Measurements from ENCODE around the gene GRM3.
"Not testable (repeated sequence)": the region's sequence is repeated elsewhere in the genome, so short reads cannot be mapped to it uniquely, and the experiment has no call there.

GRM3 gene

DNA sequence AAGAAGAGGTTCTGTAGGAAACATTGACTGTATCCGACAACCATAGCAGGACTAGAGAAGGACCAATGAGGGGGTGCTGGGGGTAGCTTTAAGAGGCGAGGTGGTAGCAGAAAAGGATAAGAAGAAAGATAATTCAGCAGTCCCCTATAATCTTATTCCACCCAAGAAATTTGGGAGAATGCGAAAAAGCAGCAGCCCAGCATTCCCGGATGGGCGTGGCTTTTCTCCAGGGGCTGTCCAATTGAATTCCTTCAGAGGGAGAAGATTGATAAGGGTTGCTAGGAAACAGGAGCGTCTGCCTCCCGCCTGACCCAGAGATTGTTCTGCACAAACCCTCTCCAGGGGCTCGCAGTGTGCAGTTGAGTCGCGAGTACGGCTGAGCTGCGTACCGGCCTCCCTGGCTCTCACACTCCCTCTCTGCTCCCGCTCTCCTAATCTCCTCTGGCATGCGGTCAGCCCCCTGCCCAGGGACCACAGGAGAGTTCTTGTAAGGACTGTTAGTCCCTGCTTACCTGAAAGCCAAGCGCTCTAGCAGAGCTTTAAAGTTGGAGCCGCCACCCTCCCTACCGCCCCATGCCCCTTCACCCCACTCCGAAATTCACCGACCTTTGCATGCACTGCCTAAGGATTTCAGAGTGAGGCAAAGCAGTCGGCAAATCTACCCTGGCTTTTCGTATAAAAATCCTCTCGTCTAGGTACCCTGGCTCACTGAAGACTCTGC is at the start of gene GRM3:
TSS of gene GRM3 (plus strand) at position 349 of the 721 bp plus-strand sequence. CDS start 121,237 bp downstream, outside the sequence.
- no peak for DNase-seq

DNA sequence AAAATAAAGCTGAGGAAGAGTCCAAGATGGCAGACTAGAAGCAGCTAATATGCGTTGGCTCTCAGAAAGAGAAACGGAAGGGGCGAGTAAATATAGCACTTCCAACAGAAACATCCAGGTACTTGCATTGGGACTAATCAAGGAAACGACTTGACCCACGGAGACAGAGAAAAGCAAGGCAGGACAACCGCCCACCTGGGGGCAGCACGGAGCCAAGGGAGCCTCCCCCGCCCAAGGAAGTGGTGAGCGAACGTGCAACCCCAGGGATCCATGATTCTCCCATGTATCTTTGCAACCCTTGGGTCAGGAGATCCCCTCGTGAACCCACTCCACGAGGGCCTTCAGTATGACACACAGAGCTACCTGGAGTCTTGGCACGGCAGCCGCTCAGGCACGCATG is 45.4 kb upstream of the GRM3 start:
- DNase-seq = no peak

GRCh38 chr7:86598721-86599120 is 45.0 kb upstream of the GRM3 start:
- no peak for DNase-seq

DNA sequence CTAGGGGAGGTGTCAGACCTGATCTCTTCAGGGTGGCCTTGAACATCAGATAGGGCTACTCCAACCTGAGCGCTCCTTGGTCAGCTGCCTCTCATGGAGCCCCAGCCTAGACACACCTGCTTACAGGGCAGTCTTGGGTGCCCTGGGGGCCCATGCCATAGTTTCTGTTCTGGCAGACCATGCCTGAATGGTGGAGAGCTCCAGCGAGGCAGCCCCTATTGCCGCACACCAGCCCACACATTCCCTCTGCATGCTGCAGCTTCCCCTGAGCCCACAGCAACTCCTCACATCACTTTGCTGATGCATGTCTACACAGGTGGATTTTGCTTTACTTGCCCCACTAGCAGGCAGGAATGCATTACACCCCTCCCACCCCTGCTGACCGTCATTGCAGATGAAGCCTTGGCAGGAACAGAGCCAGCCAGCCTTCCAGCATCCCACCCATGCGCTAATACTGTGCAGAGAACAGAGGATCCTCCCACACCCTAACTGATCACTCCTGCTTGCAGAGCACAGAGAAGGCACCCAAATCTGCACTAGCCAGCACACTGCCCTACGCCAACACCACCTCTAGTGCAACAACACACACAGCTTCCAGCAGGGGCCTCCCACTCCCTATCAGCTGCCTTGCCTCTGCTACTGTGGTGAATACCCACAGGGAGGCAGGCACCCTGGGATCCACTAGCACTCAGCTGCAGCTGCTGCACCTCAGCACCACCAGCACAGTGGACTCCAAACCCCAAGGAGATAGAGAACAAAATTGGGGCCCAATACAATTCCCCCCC is 43.0 kb upstream of the GRM3 start:
- no peak for DNase-seq

- DNase-seq = not testable (repeated sequence)
Measured at GRCh38 chr7:86615711-86616110, 28.0 kb upstream of the GRM3 start.

DNA sequence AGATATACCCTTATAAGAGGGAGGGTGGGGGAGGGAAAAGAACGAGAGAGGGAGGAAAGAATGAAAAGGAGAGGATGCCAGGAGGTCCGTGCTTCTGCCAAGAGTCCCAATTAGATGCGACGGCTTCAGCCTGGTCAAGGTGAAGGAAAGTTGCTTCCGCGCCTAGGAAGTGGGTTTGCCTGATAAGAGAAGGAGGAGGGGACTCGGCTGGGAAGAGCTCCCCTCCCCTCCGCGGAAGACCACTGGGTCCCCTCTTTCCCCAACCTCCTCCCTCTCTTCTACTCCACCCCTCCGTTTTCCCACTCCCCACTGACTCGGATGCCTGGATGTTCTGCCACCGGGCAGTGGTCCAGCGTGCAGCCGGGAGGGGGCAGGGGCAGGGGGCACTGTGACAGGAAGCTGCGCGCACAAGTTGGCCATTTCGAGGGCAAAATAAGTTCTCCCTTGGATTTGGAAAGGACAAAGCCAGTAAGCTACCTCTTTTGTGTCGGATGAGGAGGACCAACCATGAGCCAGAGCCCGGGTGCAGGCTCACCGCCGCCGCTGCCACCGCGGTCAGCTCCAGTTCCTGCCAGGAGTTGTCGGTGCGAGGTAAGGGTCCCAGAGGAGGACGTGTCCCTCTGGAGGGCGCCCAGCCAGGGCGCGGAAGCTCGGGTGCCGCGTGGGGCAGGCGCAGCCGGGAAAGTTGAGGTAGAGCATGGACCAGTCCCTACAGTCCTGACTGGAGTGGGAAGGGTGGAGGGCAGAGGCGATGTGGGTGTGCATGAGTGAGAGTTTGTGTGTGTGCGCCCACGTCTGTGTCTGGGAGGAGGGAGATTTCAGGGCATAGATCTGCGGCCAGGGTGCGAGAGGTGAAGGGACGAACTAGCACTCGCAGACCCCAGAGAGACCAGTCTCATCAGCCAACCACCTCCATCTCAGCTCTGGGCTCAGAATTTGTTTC is 844 bp downstream of the GRM3 start:
- DNase-seq = no peak

DNA sequence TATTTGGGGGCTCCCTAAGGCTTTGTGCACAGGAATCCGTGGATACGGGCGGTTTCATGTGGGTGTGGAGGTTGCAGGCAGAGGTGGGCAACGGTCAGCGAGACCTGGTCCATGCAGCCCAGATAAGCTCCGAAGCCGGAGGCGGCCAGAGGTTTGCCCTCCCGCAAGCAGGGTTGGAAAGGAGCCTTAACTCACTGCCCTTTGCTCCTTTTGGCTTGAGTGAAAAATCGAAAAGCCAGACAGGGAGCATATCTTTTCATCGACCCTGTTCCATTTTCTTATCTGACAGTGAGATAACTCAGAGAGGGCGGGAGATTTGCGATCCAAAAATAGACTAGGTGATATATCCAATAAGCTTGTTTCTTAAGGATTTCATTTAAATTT is 1.5 kb downstream of the GRM3 start:
- DNase-seq = no peak

- no peak for DNase-seq
Measured at GRCh38 chr7:86645676-86646276, 2.1 kb downstream of the GRM3 start.

DNA sequence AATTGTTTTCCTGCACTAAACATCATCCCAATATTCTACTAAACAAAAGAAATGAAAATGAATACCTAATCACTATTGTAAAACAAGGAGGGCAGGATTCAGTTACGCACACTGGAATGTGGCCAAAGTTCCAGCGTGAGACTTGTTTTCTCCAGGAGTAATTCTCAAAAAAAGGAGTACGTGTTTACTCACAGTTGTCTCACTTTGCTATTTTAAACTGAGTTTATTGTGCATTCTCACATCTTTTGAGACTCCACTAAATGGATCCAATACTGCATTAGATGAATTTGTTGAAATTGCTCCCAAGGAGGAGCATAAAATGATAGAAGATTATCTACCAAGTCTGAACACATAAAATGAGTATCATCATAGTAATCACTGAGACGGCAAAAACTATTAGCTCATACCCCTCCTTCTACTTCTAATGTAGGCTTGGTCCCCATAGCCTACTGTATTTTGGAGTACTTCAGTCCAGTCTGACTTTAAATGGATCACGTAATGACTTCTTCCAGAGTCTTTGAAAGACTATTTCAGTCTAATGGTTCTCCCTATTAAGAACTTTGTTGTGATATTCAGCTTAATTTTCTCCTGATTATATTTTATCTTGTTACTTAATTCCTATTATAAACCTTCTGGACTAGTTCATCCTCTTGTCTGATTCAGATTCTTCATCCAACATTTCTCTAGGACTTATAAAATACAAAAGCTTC is 3.8 kb downstream of the GRM3 start:
- DNase-seq = no peak

DNA sequence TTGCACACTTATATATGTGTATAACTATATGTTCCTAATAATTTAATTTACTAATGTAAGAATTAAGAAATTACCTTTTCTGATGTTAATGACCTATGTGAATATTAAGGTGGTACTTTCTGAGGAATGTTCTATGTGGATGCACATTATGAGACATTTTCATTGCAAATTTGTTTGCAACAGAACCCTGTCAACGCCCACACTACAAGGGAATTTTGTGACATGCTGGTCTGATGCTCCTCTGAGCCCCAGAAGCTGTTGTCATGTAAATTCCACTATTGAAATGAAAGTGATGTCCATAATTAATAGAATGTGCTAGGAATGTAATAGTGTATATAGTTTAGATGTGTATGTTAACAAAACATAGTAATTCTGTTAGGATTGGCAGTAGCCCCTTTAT is 4.5 kb downstream of the GRM3 start:
- DNase-seq = no peak

- DNase-seq = no peak
Measured at GRCh38 chr7:86653919-86654659, 10.4 kb downstream of the GRM3 start.

DNA sequence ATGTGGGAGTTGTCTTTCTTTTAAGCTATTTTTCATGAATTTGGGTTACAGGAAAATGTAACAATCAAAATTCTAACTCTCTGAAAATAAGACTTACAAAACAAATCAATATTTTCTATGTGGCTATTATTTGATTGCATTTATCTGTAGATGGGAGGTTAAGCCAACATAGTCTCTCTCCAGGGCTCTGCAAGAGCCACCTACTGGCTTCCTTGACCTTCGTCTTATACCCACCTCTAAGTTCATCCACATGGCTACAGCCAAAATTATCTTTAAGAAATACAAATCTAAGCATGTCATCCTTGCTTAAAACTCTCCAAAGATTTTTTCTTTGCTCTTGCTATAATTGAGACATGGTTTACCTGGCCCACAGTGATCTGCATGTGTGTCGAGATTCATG is 14.2 kb downstream of the GRM3 start:
- DNase-seq = no peak

DNA sequence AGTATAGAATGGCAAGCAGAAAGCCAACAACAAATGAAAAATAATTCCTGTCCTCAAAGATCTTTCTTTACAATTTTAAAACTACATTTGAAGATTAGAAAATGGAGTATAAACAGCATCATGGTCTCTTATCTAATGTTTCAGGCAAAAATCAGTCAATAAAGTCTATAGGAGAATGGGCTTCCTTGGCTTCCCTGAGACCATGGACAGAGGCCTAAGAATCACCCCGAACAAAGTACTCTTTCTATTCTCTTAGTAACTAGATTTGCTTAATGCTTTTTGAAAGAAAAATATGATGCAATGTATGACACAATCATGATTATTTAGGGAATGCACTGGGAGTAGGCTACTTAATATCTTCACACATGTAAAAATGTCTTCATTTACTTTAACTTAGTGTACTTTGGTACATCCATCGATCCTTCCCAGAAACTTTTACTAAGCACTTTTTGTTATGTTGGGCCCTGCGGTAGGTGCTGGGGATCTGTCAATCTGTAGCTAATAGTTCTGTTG is 17.3 kb downstream of the GRM3 start:
- no peak for DNase-seq

DNA sequence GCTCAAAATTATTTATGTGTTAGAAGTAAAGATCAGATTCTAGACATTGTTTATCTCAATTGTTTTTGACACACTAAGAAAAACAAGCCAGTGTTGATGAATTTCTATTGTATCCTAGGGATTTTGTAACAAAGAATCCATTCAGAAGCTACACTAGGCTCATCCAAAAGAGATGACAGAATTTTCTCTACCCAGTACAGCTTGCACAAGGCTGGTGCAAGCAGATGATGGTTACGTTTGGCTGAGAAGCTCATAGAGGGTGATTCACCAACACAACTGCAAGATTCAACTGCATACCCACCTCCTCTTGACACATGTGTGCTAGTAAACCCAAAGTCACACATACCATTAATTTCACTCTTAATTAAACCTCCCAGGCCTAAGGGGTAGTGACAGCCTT is 20.8 kb downstream of the GRM3 start:
- DNase-seq = no peak

DNA sequence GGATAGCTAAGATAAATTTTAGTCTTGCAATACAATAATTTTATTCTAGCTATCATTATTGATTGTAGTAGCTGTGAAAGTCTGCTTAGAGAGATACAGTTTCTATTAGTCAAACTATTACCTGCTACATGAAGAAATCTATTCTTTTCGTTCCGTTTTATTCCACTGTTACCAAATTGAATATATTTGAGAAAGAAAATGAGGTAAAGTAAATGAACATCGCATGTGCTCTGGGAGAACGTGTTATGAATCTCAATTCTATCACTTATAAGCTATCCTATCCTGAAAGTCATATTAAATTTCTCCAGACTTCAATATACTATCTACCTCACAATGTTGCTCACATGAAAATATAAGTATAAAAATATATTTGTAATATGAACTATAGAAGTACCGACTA is 21.3 kb downstream of the GRM3 start:
- DNase-seq = no peak

DNA sequence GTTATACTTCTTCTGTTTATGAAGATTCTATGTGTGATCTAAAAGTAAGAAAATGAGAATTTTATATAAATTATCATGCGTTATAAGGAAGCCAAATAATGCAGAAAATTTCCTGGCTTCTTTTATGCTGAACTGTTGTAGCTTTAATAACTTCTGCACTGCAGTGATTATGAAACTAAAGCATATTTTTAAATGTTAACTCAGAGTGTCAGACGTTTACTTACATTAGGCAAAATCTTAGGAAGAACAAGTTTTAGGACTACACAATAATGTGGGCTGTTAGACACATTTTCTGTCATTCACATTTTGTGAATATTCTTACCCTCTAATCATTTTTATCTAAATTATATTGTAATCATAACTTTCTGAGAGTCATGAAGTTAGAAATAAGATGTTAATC is 22.0 kb downstream of the GRM3 start:
- DNase-seq = no peak

DNA sequence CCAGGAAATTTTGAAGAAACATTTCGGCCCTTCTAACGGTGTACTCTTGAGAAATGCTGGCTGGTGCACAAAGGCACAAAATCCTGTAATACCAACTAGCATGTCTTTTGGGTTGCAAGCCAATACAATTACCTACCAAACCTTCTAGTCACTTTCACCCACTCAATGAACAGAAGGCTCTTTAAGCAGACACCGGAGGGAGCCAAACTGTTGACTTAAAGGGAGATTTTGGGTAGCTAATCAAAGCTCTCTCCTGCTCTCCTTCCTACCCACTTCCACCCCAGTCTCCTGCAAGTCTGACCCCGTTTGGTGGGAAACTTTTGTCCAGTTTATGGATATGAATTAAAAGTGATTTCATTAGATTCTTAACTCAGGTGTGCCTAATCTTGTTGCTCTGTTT is 24.0 kb downstream of the GRM3 start:
- no peak for DNase-seq

DNA sequence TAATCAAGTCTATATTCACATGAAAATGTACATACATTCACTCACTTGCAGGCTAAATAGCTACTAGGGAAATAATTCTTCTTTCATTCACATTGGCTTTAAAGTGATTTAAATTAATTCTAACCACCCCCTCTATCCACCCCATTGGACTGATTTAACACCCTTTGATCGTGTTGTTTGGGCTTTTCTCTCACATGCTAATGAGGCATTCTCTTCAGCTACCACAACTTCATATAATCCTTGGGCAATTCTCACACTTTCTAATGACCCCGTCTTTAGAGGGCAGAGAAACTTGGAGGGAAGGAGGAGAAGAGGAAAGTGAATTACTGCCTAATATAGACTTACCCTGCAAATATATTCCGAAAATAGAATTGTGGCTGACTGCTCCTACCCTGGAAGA is 24.6 kb downstream of the GRM3 start:
- DNase-seq = no peak

DNA sequence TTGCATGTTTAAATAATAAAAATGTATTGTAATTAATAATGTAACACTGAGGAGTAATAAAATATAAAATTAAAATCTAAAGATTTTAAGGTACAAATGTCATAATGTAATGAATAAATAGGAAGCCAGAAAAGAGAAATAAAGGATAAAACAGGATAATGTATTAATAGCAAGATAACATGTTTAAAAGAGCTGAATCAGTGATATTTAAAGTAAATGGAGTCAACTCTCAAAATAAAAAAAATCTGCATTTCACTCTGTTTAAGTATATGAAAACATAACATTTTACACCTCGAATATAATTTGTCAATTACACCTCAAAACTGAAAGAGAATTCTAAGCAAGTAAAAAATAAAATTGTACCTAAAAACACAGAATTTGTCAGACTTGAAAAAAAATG is 44.1 kb downstream of the GRM3 start:
- no peak for DNase-seq

GRCh38 chr7:86689363-86689762 is 45.7 kb downstream of the GRM3 start:
- DNase-seq = no peak

DNA sequence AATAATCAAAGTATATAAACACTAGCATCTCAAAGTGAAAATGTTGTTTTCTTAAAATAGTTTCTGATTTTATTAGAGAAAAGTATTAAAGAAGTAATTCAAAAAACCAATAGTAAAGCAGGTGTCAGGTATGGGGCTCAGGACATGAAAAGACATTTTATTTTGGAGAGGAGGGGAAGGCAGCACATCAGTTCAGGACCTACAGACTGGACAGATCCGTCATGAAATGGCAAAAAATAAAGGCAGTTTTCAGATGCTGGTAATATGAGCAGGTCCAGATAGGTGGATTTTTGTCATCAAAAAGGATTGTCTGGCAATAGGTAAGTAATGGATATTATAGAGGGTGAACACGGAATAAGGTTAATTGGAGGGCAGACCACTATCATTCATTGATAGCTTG is 49.0 kb downstream of the GRM3 start:
- DNase-seq = no peak

Measured in stimulated activated naive CD4-positive, alpha-beta T cell (primary cell).